HL-60 (cell line): ENCODE data around the gene HPCAL4.

Source experiments
- DNase-seq, 2 experiments: peaks; one replicate each; pipeline ENCODE4 v3.0.0-alpha.2; 2010 to 2020; ENCODE audit warnings: low read depth in 1 of 2, low spot score in 1 of 2
- H3K27ac ChIP-seq: fragments of 250-450 bp; sonication (Bioruptor Pico); replicated peaks from 2 replicates; pipeline ENCODE4 v1.5.1; 2020; ENCODE audit warnings: mild to moderate bottlenecking, moderate library complexity
- H3K27me3 ChIP-seq: fragments of 250-450 bp; sonication (Bioruptor Pico); 2 replicates; pipeline ENCODE4 v1.5.1; 2021; ENCODE audit warnings: mild to moderate bottlenecking, moderate library complexity; ENCODE audit not compliant: insufficient read depth, poor library complexity, severe bottlenecking
- H3K4me3 ChIP-seq: replicated peaks from 2 replicates; pipeline ENCODE4 v1.5.1; 2011; ENCODE audit warnings: mild to moderate bottlenecking, control low read depth, low read length; ENCODE audit not compliant: insufficient read depth
- GABPA ChIP-seq: IDR thresholded peaks from 2 replicates; pipeline ENCODE4 v1.6.1; 2012; ENCODE audit warnings: low read depth
- POLR2AphosphoS5 ChIP-seq: IDR thresholded peaks from 2 replicates; pipeline ENCODE4 v1.6.1; 2012; ENCODE audit warnings: low read depth
- SPI1 ChIP-seq: IDR thresholded peaks from 2 replicates; pipeline ENCODE4 v1.6.1; 2012; ENCODE audit warnings: low read depth, mild to moderate bottlenecking, borderline replicate concordance
- TF ChIP-seq, protein P1 (sequence below): IDR thresholded peaks from one replicate; pipeline ENCODE4 v1.5.1; 2011; ENCODE audit warnings: low read length, control low read depth, inconsistent platforms; ENCODE audit not compliant: insufficient read depth
- TF ChIP-seq, protein P2 (sequence below): IDR thresholded peaks from 2 replicates; pipeline ENCODE4 v1.6.1; 2012; ENCODE audit warnings: low read depth; ENCODE audit not compliant: insufficient replicate concordance

Gene HPCAL4

DNA sequence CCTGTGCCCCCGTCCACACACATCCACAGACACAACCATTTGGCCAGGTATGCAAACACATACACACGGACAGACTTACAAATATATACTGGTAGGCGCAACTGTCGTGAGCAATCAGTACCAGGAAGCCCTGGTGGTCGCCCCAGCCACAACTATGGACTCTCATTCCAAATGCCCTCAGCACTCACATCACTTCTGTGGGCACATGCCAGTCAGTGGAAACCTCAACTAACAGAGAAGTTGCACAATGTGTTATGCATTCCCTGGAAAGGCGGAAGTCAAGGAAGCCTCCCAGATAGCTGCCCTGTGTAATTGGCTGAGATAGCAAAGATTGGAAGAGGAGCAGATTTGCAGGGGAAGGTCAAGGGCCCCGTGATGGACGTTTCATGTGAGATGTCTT, 50.4 kb downstream of the HPCAL4 start:
- TF ChIP-seq, protein P1, sequence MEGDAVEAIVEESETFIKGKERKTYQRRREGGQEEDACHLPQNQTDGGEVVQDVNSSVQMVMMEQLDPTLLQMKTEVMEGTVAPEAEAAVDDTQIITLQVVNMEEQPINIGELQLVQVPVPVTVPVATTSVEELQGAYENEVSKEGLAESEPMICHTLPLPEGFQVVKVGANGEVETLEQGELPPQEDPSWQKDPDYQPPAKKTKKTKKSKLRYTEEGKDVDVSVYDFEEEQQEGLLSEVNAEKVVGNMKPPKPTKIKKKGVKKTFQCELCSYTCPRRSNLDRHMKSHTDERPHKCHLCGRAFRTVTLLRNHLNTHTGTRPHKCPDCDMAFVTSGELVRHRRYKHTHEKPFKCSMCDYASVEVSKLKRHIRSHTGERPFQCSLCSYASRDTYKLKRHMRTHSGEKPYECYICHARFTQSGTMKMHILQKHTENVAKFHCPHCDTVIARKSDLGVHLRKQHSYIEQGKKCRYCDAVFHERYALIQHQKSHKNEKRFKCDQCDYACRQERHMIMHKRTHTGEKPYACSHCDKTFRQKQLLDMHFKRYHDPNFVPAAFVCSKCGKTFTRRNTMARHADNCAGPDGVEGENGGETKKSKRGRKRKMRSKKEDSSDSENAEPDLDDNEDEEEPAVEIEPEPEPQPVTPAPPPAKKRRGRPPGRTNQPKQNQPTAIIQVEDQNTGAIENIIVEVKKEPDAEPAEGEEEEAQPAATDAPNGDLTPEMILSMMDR, result no peak
- H3K27ac ChIP-seq, result no peak overlapping the region
- H3K4me3 ChIP-seq, result no peak overlapping the region
- DNase-seq, result peak in 1 of 2 experiments; percentile 17
- H3K27me3 ChIP-seq, result peaks cover 33% of the 10 kb centered on the region

DNA sequence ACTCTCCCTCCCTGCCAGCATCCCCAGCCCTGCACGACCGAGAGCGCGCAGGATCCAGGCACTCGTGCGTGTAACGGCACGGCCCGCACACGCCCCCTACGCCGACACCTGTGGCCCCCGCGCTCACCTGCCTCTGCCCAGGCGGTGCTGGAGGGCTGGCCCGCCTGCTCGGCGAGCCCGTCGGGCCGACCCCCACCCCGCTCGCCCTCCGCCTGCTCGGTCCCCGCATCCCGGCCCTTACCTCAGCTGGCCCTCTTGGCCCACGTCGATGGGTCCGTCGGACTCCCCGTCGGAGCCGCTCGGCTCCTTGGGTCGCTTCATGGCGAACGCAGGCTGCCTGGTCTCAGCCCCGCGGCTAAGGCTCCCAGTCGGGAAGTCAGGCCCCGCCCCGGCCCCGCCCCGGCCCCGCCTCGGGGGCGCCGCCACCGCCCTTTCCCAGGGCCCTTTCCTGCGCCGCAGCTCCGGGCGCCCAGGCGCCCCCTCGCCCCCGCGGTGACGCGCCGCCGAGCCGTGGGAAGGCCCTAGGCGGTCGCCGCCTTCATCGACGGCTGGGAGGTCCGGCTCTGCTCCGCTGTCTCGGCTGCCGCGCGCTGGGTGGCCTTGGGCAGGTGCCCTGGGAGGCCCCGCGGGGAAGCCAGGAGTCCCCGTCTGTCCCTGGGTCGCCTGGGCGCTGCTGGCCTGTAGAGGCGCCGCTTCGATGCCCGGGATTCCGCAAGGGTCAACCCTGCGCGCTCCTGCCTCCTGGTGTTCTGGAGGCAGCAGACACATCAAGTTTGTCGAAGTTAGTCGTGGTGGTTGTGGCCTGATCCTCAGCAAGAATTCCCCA, 51.7 kb downstream of the HPCAL4 start, which contains the start of gene HEYL:
HEYL (minus strand) TSS at position 339 of the 826 bp plus-strand sequence; CDS start at position 321, 18 bp downstream.
- Histone ChIP-seq H3K4me3 (peak within 1 kb of the TSS; percentile 31), H3K27ac (no peak within 1 kb of the TSS), H3K27me3 (peaks cover 33% of the 10 kb centered on the region)
- TF ChIP-seq, protein P1, result no peak
- TF ChIP-seq, protein P2, sequence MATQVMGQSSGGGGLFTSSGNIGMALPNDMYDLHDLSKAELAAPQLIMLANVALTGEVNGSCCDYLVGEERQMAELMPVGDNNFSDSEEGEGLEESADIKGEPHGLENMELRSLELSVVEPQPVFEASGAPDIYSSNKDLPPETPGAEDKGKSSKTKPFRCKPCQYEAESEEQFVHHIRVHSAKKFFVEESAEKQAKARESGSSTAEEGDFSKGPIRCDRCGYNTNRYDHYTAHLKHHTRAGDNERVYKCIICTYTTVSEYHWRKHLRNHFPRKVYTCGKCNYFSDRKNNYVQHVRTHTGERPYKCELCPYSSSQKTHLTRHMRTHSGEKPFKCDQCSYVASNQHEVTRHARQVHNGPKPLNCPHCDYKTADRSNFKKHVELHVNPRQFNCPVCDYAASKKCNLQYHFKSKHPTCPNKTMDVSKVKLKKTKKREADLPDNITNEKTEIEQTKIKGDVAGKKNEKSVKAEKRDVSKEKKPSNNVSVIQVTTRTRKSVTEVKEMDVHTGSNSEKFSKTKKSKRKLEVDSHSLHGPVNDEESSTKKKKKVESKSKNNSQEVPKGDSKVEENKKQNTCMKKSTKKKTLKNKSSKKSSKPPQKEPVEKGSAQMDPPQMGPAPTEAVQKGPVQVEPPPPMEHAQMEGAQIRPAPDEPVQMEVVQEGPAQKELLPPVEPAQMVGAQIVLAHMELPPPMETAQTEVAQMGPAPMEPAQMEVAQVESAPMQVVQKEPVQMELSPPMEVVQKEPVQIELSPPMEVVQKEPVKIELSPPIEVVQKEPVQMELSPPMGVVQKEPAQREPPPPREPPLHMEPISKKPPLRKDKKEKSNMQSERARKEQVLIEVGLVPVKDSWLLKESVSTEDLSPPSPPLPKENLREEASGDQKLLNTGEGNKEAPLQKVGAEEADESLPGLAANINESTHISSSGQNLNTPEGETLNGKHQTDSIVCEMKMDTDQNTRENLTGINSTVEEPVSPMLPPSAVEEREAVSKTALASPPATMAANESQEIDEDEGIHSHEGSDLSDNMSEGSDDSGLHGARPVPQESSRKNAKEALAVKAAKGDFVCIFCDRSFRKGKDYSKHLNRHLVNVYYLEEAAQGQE, result no peak
- peak in 1 of 2 experiments; percentile 11 for DNase-seq

DNA sequence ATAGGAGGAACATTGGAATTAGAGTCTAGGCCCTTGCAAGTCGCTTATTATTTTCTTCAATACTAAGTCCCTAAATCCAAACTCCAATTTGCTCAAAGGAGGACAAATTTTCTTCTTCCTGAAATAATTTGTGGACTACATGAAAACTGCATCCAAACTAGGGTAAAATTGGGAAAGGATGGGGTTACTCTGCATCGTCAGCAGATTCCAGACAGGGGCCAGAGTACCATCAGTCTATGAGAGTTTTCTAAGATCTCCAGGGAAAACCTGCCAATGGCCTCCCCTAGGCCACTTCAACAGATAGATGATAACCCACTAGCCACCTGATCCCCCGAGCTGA, 52.3 kb downstream of the HPCAL4 start:
- Histone ChIP-seq H3K27me3 (peaks cover 33% of the 10 kb centered on the region), H3K27ac (no peak overlapping the region), H3K4me3 (no peak overlapping the region)
- TF ChIP-seq GABPA (no peak), SPI1 (no peak), POLR2AphosphoS5 (no peak)
- TF ChIP-seq, protein P2, result no peak
- TF ChIP-seq, protein P1, result no peak
- DNase-seq, result no peak

DNA sequence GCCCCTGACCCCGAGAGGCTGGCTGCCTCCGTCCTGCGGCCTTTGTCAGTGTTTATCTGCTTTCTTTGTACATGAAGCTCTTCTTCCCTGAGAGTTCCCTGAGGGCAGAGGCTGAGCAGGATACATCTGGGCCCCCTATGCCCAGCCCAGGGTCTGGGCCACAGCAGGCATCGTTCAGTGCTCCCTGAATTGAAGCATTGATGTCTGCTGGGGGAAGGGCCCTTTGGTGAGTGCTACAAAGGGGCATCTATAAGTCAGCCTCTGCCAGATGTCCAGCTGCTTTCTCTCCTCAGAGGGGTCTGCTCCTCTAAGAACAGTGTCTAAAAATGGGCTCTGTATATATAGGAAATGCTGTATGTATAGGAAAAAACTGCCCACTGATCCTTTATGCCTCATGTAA, 53.9 kb downstream of the HPCAL4 start:
- peaks cover 33% of the 10 kb centered on the region for H3K27me3 ChIP-seq
- TF ChIP-seq, protein P1, result no peak
- TF ChIP-seq GABPA (no peak), SPI1 (no peak), POLR2AphosphoS5 (no peak)
- TF ChIP-seq, protein P2, result no peak
- DNase-seq, result no peak
- no peak overlapping the region for H3K4me3 ChIP-seq
- no peak overlapping the region for H3K27ac ChIP-seq
